ENCODE data around the gene BSDC1.

- no peak for TF ChIP-seq EZH2phosphoT487 (conservative IDR thresholded peaks at IDR 0.05; ENCODE audit: low read length)
- TF ChIP-seq CTCF (IDR thresholded peaks at IDR 0.05; ENCODE audit: insufficient read depth, low read length, poor library complexity, severe bottlenecking), result no peak
Observed at GRCh38 chr1:32361674-32362473, 32.4 kb downstream of the BSDC1 start.

All from SU-DHL-6 (cell line).